T-helper 17 cell (primary cell): ENCODE measurements around the gene ARHGAP23. TPM values are rescaled to one million over a fixed set of nuclear protein-coding genes. Genes with fewer than 3 reads are reported as not detected.
"Not testable (repeated sequence)": the region's sequence is repeated elsewhere in the genome, so short reads cannot be mapped to it uniquely, and the experiment has no call there.

Source experiments
- ATAC-seq: fragments of 150-1000 bp; cut with Tn5 transposase; 2 replicates; pipeline ENCODE4 v1.10.0; 2021; ENCODE audit warnings: mild to moderate bottlenecking, moderate library complexity
- DNase-seq, 3 donors: peaks; one replicate each; pipeline versions ENCODE4 v3.0.0 to v3.0.0-alpha.2; 2020 to 2021
- H3K9me3 ChIP-seq: one replicate; pipeline ENCODE4 v1.7.0; 2013; ENCODE audit warnings: low read length, mild to moderate bottlenecking; ENCODE audit not compliant: control insufficient read depth, poor library complexity, severe bottlenecking
- H3K27ac Mint-ChIP-seq: one replicate; pipeline ENCODE4 v1.8.0; 2022; ENCODE audit warnings: mild to moderate bottlenecking, moderate library complexity, mixed read lengths
- H3K27me3 Mint-ChIP-seq: one replicate; pipeline ENCODE4 v1.8.0; 2022; ENCODE audit warnings: mixed read lengths
- H3K36me3 Mint-ChIP-seq: one replicate; pipeline ENCODE4 v1.8.0; 2022; ENCODE audit warnings: low read depth, mixed read lengths
- H3K4me1 Mint-ChIP-seq: one replicate; pipeline ENCODE4 v1.8.0; 2022; ENCODE audit warnings: mild to moderate bottlenecking, mixed read lengths
- H3K4me3 Mint-ChIP-seq: one replicate; pipeline ENCODE4 v1.8.0; 2022; ENCODE audit warnings: mild to moderate bottlenecking, moderate library complexity, mixed read lengths
- total RNA-seq, 4 donors: library from RNA in 2 of 4; stranded (reverse) in 2 of 4; gene quantifications; one replicate each; pipeline ENCODE4 v1.2.3 and lab custom pipeline; 2022 to 2026

Gene ARHGAP23
- total RNA-seq, 2 donors from 2014 or later = 0.39 to 0.47 TPM

GRCh38 chr17:38531761-38532160 lies 103.5 kb downstream of the ARHGAP23 start:
- not testable (repeated sequence) for H3K36me3 Mint-ChIP-seq, H3K9me3 ChIP-seq, H3K4me1 Mint-ChIP-seq, DNase-seq, H3K4me3 Mint-ChIP-seq, ATAC-seq, H3K27ac Mint-ChIP-seq
- peaks cover 59% of the 10 kb centered on the region for H3K27me3 Mint-ChIP-seq

DNA sequence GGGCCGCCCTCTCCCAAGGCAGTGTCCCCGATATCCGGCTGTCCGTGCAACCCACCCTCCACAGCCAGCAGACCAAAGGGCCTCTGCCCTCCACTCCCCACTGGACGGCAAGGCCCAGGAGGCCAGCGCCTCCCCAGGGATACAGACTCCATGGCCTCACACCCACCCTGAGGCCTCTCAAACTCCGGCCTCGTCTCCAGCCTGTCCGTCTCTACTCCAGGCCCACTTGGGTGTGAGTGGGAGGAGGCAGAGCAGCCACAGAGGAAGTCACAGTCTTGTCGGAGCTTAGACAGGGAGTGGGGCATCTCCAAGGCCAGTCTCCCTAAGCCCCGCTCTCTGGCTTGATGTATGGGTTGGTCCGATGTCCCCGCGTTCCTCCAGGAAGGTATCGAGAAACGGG lies 104.2 kb downstream of the ARHGAP23 start:
- H3K4me3 Mint-ChIP-seq = no peak overlapping the region
- peaks cover 61% of the 10 kb centered on the region for H3K27me3 Mint-ChIP-seq
- H3K36me3 Mint-ChIP-seq = no peaks in the 10 kb centered on the region
- H3K4me1 Mint-ChIP-seq = no peaks in the 10 kb centered on the region
- H3K27ac Mint-ChIP-seq = no peak overlapping the region
- ATAC-seq (no peak), DNase-seq (no peak)
- no peaks in the 10 kb centered on the region for H3K9me3 ChIP-seq

DNA sequence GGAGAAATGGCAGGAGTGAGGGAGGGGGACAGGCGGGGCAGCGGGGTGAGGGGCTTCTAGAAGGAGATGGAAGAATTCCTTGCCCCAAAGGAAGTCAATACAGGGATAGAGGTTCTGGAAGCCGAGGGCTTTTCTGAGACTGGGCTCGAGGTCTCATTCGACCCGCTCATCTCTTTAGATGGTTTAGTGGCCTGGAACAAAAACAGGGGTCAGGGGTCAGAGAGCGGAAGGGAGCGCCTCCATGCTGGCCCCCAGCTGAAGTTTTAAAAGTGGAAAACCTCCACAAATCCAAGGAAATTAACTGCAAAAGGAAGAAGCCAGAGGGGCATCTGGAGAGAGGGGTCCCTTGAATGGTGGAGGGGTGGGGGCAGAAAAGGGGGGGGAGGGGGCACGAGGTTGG lies 105.0 kb downstream of the ARHGAP23 start:
- Mint-ChIP-seq H3K4me1 (no peaks in the 10 kb centered on the region), H3K27ac (no peak overlapping the region), H3K27me3 (peaks cover 55% of the 10 kb centered on the region)

GRCh38 chr17:38533866-38534497 lies 105.7 kb downstream of the ARHGAP23 start:
- no peak overlapping the region for H3K4me3 Mint-ChIP-seq
- no peak for ATAC-seq
- no peak overlapping the region for H3K27ac Mint-ChIP-seq
- H3K36me3 Mint-ChIP-seq = no peaks in the 10 kb centered on the region
- no peaks in the 10 kb centered on the region for H3K4me1 Mint-ChIP-seq
- H3K27me3 Mint-ChIP-seq = peaks cover 49% of the 10 kb centered on the region
- H3K9me3 ChIP-seq = no peaks in the 10 kb centered on the region
- DNase-seq = no peak

More for the DNA sequence above, 105.0 kb downstream of the ARHGAP23 start:
- DNase-seq (no peak), ATAC-seq (no peak)
- H3K4me3 Mint-ChIP-seq = no peak overlapping the region
- H3K36me3 Mint-ChIP-seq = no peaks in the 10 kb centered on the region
- no peaks in the 10 kb centered on the region for H3K9me3 ChIP-seq

- DNase-seq (no peak), ATAC-seq (no peak)
- no peaks in the 10 kb centered on the region for H3K9me3 ChIP-seq
- peaks cover 52% of the 10 kb centered on the region for H3K27me3 Mint-ChIP-seq
- no peak overlapping the region for H3K4me3 Mint-ChIP-seq
- no peaks in the 10 kb centered on the region for H3K4me1 Mint-ChIP-seq
- no peaks in the 10 kb centered on the region for H3K36me3 Mint-ChIP-seq
- H3K27ac Mint-ChIP-seq = no peak overlapping the region
Observed at GRCh38 chr17:38534498-38534885, 106.2 kb downstream of the ARHGAP23 start.

- ATAC-seq (no peak), DNase-seq (no peak)
- peaks cover 52% of the 10 kb centered on the region for H3K27me3 Mint-ChIP-seq
- no peaks in the 10 kb centered on the region for H3K4me1 Mint-ChIP-seq
- H3K27ac Mint-ChIP-seq = no peak overlapping the region
- H3K9me3 ChIP-seq = no peaks in the 10 kb centered on the region
- no peak overlapping the region for H3K4me3 Mint-ChIP-seq
- no peaks in the 10 kb centered on the region for H3K36me3 Mint-ChIP-seq
Observed at GRCh38 chr17:38535886-38536285, 107.6 kb downstream of the ARHGAP23 start.

- no peaks in the 10 kb centered on the region for H3K4me1 Mint-ChIP-seq
- no peaks in the 10 kb centered on the region for H3K9me3 ChIP-seq
- H3K36me3 Mint-ChIP-seq = no peaks in the 10 kb centered on the region
- ATAC-seq (no peak), DNase-seq (no peak)
- H3K27me3 Mint-ChIP-seq = peaks cover 50% of the 10 kb centered on the region
- no peak overlapping the region for H3K4me3 Mint-ChIP-seq
- no peak overlapping the region for H3K27ac Mint-ChIP-seq
Observed at GRCh38 chr17:38536661-38537060, 108.4 kb downstream of the ARHGAP23 start.

DNA sequence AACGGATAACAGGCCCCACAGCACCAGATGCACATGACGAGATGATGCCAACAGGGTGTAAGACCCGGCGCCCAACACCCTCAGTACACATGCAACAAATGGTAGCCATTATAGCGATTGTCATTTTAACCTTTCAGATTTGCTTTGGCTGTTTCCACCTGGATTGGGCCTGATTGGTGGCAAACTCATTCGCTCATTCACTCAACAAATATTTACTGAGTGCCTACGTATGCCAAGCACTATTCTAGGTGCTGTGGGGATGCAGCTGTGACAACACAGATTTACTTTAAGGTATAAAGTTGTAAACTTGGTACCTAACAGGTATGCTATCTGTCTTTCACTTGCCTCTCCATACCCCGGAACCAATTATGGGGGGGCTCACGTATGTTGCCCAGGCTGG lies 110.6 kb downstream of the ARHGAP23 start:
- ATAC-seq = no peak
- no peak for DNase-seq
- H3K27me3 Mint-ChIP-seq = peaks cover 52% of the 10 kb centered on the region
- H3K27ac Mint-ChIP-seq = no peak overlapping the region
- no peaks in the 10 kb centered on the region for H3K9me3 ChIP-seq
- H3K4me1 Mint-ChIP-seq = no peaks in the 10 kb centered on the region
- H3K36me3 Mint-ChIP-seq = no peaks in the 10 kb centered on the region
- H3K4me3 Mint-ChIP-seq = no peak overlapping the region

GRCh38 chr17:38539386-38539785 lies 111.1 kb downstream of the ARHGAP23 start:
- Mint-ChIP-seq H3K27me3 (peaks cover 52% of the 10 kb centered on the region), H3K4me1 (no peaks in the 10 kb centered on the region), H3K27ac (no peak overlapping the region), H3K36me3 (no peaks in the 10 kb centered on the region), H3K4me3 (no peak overlapping the region)
- no peaks in the 10 kb centered on the region for H3K9me3 ChIP-seq
- DNase-seq = no peak
- ATAC-seq = no peak

DNA sequence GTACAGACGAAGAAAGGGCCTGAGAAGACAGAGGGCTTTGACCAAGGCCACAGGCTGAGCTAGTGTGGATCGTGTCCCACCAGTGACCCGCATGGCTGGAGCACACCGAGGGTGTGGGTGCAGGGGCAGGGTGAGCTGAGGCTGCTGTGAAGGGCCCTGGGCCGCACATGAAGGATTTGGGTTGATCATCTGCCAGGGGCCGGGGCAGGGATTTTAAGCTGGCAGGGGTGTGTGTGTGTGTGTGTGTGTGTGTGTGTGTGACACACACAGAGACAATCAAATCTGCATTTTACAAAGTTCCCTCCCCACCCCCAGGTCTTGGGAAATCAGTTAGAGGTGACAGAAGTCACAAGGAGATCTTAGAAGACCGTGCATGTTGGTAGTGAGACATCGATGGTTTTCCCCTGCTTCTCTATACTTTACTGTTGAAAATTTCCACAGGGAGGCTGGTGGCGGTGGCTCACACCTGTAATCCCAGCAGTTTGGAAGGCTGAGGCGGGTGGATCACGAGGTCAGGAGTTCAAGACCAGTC lies 112.3 kb downstream of the ARHGAP23 start:
- DNase-seq (no peak), ATAC-seq (no peak)
- no peaks in the 10 kb centered on the region for H3K4me1 Mint-ChIP-seq
- peaks cover 48% of the 10 kb centered on the region for H3K27me3 Mint-ChIP-seq
- H3K9me3 ChIP-seq = no peaks in the 10 kb centered on the region
- H3K4me3 Mint-ChIP-seq = no peak overlapping the region
- H3K36me3 Mint-ChIP-seq = no peaks in the 10 kb centered on the region
- no peak overlapping the region for H3K27ac Mint-ChIP-seq

GRCh38 chr17:38541281-38541680 lies 113.0 kb downstream of the ARHGAP23 start:
- ATAC-seq = no peak
- Mint-ChIP-seq H3K27me3 (peaks cover 41% of the 10 kb centered on the region), H3K4me1 (no peaks in the 10 kb centered on the region), H3K4me3 (no peak overlapping the region), H3K27ac (no peak overlapping the region), H3K36me3 (no peaks in the 10 kb centered on the region)
- no peaks in the 10 kb centered on the region for H3K9me3 ChIP-seq
- no peak for DNase-seq

GRCh38 chr17:38542286-38542685 lies 114.0 kb downstream of the ARHGAP23 start:
- H3K4me1 Mint-ChIP-seq = peaks cover 2% of the 10 kb centered on the region
- DNase-seq (no peak), ATAC-seq (no peak)
- no peak overlapping the region for H3K27ac Mint-ChIP-seq
- no peak overlapping the region for H3K4me3 Mint-ChIP-seq
- H3K36me3 Mint-ChIP-seq = no peaks in the 10 kb centered on the region
- H3K9me3 ChIP-seq = no peaks in the 10 kb centered on the region
- peaks cover 43% of the 10 kb centered on the region for H3K27me3 Mint-ChIP-seq

DNA sequence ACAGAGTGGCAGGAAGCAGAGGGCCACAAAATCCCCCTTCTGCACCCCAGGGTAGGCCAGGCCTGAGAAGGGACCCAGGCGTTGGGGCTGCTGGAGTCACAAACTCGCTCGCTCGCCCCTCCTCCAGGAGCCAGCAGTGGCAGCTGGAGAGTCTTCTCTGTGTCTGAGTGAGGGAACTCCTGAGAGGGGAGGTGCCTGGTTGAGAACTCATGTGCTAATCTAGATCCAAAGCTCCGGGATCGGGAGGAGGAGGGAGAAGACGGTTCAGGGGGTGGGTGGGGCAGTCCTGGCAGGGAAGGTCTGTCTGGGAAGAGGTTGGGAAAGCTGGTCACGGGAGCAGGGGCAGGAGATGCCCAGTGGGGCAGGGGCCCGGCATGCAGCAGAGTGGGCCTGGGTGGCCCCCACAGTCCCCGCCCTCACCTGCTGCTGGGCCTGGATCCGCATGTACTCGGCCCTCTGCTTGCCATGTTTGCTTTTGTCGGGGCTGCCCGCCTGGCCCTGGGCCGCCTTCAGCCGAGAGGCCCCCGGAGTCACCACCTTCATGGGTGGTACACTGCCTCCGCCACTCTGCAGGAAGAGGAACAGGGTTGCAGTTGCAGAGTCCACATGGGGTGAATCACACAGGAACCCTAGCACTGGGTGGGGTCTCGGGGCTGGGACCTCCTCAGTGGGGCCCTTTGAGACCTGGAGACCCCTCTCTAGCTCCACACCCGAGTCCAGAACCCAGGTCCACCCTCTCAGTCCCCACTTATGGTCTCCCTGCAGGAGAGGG lies 115.3 kb downstream of the ARHGAP23 start:
- no peak for DNase-seq
- H3K27ac Mint-ChIP-seq = no peak overlapping the region
- no peak for ATAC-seq
- H3K9me3 ChIP-seq = no peaks in the 10 kb centered on the region
- peaks cover 2% of the 10 kb centered on the region for H3K4me1 Mint-ChIP-seq
- H3K4me3 Mint-ChIP-seq = peak overlapping the region; percentile 12
- peaks cover 46% of the 10 kb centered on the region for H3K27me3 Mint-ChIP-seq
- no peaks in the 10 kb centered on the region for H3K36me3 Mint-ChIP-seq
